Suppressor macrophage treated with lipopolysaccharide for 4 hours (primary cell): ENCODE measurements around the gene REPS2.
"Not testable (repeated sequence)": the region's sequence is repeated elsewhere in the genome, so short reads cannot be mapped to it uniquely, and the experiment has no call there.

ENCODE experiments used
- DNase-seq: peaks from one replicate; pipeline ENCODE4 v3.0.0-alpha.2; 2020

Gene REPS2

GRCh38 chrX:16946361-16946964, at the start of gene REPS2:
Gene REPS2 (plus strand): TSS chrX:16946658. CDS start chrX:16946862, 204 bp downstream.
- DNase-seq: peak; percentile 77

- no peak for DNase-seq
Observed at GRCh38 chrX:16897445-16897844, 49.0 kb upstream of the REPS2 start.

GRCh38 chrX:16903274-16904022, 43.0 kb upstream of the REPS2 start:
- peak; percentile 11 for DNase-seq

GRCh38 chrX:16910376-16910775, 36.1 kb upstream of the REPS2 start:
- DNase-seq: peak; percentile 39

- DNase-seq: peak; percentile 69
Observed at GRCh38 chrX:16914058-16914457, 32.4 kb upstream of the REPS2 start.

- no peak for DNase-seq
Observed at GRCh38 chrX:16916561-16916960, 29.9 kb upstream of the REPS2 start.

GRCh38 chrX:16917120-16917519, 29.3 kb upstream of the REPS2 start:
- no peak for DNase-seq

GRCh38 chrX:16918979-16919378, 27.5 kb upstream of the REPS2 start:
- no peak for DNase-seq

- DNase-seq: no peak
Observed at GRCh38 chrX:16920075-16920474, 26.4 kb upstream of the REPS2 start.

- no peak for DNase-seq
Observed at GRCh38 chrX:16923157-16923556, 23.3 kb upstream of the REPS2 start.

- no peak for DNase-seq
Observed at GRCh38 chrX:16924631-16925480, 21.6 kb upstream of the REPS2 start.

- DNase-seq: peak; percentile 14
Observed at GRCh38 chrX:16930392-16930791, 16.1 kb upstream of the REPS2 start.

- DNase-seq: no peak
Observed at GRCh38 chrX:16931371-16931770, 15.1 kb upstream of the REPS2 start.

GRCh38 chrX:16931855-16932575, 14.4 kb upstream of the REPS2 start:
- DNase-seq: no peak

- no peak for DNase-seq
Observed at GRCh38 chrX:16934185-16934584, 12.3 kb upstream of the REPS2 start.

- DNase-seq: no peak
Observed at GRCh38 chrX:16946971-16947562, 609 bp downstream of the REPS2 start.

GRCh38 chrX:16950423-16950822, 4.0 kb downstream of the REPS2 start:
- no peak for DNase-seq

- no peak for DNase-seq
Observed at GRCh38 chrX:16953606-16954211, 7.3 kb downstream of the REPS2 start.

- no peak for DNase-seq
Observed at GRCh38 chrX:16957751-16958150, 11.3 kb downstream of the REPS2 start.

- no peak for DNase-seq
Observed at GRCh38 chrX:16958356-16958755, 11.9 kb downstream of the REPS2 start.

GRCh38 chrX:16962661-16963060, 16.2 kb downstream of the REPS2 start:
- DNase-seq: not testable (repeated sequence)

GRCh38 chrX:16963216-16963615, 16.8 kb downstream of the REPS2 start:
- no peak for DNase-seq
